ENCODE results near the gene SOAT1.

DNA sequence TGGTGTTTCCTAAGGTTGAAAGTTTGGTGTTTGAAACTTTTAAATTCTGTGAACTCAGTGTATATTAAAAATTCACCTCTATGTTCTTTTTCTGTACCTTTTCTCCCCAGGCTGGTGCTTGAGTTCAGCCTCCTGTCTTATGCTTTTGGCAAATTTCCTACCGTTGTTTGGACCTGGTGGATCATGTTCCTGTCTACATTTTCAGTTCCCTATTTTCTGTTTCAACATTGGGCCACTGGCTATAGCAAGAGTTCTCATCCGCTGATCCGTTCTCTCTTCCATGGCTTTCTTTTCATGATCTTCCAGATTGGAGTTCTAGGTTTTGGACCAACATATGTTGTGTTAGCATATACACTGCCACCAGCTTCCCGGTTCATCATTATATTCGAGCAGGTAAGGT is 47.3 kb downstream of the SOAT1 start:
- TF ChIP-seq, protein P1, sequence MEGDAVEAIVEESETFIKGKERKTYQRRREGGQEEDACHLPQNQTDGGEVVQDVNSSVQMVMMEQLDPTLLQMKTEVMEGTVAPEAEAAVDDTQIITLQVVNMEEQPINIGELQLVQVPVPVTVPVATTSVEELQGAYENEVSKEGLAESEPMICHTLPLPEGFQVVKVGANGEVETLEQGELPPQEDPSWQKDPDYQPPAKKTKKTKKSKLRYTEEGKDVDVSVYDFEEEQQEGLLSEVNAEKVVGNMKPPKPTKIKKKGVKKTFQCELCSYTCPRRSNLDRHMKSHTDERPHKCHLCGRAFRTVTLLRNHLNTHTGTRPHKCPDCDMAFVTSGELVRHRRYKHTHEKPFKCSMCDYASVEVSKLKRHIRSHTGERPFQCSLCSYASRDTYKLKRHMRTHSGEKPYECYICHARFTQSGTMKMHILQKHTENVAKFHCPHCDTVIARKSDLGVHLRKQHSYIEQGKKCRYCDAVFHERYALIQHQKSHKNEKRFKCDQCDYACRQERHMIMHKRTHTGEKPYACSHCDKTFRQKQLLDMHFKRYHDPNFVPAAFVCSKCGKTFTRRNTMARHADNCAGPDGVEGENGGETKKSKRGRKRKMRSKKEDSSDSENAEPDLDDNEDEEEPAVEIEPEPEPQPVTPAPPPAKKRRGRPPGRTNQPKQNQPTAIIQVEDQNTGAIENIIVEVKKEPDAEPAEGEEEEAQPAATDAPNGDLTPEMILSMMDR (IDR thresholded peaks at IDR 0.05), result no peak
- no peak for TF ChIP-seq POLR2A (IDR thresholded peaks at IDR 0.05)

Measured in heart left ventricle (tissue), 13 donors.